HG03571 (cell line): ENCODE measurements around the gene MBLAC1.
A peak's percentile ranks its signal among the peaks of the same experiment; 100 is the strongest.

Experiments
- ATAC-seq: cut with Tn5 transposase; IDR thresholded peaks from one replicate; pipeline ENCODE4 v1.9.1; 2021; ENCODE audit not compliant: unreplicated experiment

The MBLAC1 gene

DNA sequence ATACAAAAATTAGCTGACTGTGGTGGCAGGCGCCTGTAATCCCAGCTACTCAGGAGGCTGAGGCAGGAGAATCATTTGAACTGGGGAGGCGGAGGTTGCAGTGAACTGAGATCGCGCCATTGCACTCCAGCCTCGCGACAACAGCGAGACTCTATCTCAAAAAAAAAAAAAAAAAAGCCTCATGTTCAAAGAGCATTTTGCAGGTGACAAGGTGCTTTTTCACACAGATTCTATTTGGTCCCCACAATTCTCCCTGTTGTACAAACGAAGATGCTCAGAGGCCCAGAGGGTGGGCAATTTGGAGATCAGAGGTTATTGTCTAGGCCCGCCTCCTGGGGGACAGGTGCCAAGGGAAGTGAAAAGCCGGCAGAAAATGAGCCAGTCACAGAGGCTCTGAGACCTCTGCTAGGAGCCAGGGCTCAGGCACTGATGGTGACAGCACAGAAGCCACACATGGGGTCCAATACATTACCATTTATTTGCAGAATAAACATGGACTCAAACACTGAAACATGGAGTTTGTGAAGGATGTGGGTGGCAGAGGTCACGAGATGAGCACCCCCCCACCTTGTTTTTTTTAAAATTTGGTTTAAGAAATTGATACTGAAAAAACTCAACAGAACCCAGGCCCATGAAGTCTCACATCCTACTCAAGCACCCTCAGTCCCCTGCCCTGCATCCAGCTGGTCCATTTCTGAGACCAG is 42.5 kb downstream of the MBLAC1 start:
- ATAC-seq: no peak

DNA sequence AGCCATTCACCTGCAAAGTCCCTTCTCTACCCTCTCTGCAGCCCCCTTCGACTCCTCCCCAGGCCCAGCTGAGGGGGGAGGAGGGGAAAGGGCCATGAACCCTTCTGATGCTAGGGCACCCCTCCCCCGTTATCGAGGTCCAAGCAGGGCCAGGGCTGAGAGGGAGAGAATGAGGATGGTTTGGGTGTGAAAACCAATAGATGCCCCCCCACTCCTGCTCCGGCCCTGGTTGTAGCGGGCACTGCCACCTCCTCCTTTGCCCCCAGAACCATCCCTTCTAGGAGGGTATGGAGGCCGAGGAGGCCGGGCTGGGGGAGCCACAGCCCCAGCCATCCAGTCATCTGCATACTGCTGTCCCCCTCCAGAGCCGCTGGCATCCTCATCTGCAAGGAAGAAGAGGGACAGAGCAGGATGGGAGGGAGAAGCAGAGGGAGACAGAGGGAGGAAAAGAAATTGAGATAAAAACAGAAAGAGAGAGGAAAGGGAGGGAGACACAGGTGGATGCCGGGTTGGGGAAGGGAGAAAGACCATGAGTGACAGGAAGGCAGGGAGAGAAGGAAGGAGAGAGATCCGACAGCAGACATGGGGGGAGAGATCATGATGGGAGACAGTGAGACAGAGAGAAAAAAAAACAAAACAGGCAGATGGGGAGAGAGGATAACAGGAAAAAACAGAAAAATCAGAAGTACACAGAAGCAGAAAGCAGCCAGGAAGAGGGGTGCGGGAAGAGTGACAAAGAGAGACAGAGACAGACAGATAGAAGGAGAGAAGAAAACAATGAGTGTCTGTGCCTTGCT is 43.5 kb downstream of the MBLAC1 start:
- ATAC-seq: no peak

DNA sequence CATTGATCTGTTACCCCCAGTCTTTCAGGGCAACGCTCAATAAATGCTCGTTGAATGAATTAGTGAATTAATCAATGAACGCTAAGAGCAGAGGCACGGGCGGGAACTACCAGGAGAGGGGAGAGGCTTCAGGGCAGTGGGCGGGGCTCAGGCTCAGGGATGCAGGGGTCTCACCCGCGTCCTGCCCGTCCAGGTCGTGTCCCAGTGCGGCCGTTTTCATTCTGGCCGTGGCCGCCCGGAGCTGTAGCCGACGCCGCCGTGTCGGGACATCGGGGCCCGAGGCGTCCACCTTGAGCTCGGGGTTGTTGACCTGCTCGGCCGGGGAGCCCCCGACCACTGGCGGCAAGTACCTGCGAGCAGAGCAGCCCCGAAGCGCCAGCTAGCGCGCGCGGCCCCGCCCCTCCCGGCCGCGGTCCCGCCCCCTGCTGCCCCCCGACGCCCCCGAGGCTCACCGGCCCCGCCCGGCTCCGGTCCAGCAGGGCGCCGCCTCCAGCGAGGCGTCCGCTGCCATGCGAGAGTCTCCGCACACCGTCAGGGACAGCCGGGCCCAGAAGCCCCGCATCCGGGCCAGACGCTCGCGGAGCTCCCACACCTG is 44.4 kb downstream of the MBLAC1 start:
- ATAC-seq: no peak

DNA sequence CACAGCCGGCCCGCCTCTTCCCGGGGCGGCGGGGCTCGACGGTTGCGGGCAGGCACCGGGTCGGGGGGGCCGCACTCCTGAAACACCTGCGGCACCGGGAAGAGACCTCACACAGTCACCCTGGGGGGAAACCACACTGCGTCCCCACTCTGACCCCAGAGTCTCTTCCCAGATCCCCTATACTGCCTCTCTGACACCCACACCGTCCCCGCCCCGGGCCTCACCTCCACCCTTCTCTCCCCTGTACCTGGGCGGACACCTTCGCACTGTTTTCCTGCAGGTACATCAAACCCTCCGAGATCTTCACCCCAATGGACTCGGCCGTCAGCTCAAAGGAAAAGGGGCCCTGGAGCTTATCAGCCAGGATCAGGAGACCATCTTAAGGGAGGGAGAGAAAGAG is 45.1 kb downstream of the MBLAC1 start:
- ATAC-seq: no peak

DNA sequence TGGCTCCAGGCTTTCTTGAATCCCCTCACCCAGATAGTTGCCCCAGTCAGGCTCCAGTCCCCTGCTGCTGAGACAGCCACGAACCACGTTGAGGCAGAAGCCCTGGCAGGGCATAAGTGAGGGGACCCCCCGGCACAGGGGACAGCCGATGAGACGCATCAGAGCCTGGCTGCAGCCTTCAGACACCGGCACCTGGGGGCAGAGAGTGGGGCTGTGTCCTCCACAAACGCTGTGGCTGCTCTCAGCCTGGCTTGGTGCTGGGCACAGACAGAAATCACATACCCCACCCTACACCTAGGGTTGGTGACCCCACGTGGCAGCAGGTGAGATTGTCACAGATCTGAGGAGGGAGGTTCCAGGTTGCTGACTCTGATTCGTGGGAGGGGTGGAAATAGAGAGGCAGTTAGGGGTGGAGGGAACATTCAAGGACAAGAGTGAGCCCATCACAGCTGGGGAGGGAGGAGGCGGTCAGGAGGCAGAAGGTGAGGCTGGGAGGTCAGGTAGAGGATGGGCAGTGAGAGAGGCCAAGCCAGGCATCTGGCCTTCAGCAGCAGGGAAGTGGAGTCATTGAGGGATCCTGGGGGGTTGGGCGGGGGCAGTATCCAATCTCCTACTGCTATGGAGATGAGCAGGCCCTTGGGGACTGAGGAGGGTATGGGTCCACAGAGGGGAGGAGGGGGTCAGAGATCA is 47.2 kb downstream of the MBLAC1 start:
- no peak for ATAC-seq

DNA sequence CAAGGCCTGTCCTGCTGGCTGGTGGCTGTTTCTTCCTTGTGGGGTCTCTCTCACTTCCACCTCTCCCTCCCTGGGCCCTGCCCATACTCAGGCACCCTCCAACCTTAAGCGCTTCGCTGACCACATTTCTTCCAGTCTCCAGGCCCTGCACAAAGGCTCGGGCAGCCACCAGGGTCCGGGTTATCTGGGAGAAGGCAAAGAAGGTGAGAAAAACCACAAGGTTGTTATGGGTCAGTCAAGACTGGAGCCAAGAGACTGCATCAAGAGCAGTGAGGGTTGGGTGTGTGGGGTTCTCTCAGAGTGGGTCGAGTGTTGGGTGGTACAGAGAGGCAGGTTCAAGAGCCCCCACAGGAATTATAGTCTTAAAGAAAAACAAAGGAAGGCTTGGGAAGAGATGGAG is 47.8 kb downstream of the MBLAC1 start:
- no peak for ATAC-seq

DNA sequence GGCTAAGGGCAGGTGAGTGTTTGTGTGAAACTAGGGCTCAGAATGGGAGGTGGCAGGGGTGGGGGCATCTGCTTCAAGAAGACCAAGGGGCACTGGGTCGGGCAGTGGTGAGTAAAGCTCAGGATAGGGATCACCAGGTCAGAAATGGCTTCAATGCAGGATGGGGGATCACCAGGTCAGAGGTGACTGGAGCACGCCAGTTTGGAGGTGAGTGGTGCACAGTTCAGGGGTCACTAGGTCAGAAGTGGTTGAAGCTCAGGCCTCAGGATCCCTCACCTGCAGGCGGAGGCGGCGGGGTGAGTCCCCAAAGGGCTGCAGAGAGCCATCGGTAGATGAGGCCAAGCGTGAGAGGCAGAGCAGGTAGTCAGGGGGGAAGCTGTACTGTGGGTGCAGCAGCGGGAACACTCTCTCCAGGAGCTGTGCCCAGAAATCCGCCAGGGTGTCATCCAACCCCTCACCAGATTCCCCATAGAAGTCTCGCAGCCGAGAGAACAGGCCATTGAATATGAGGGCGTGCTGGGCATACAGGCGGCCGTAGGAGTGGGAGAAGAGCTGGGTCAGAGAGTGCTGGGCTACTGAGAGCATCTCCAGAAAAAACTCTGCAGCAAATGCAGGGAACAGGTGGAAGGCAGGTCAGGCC is 48.6 kb downstream of the MBLAC1 start:
- ATAC-seq: no peak

DNA sequence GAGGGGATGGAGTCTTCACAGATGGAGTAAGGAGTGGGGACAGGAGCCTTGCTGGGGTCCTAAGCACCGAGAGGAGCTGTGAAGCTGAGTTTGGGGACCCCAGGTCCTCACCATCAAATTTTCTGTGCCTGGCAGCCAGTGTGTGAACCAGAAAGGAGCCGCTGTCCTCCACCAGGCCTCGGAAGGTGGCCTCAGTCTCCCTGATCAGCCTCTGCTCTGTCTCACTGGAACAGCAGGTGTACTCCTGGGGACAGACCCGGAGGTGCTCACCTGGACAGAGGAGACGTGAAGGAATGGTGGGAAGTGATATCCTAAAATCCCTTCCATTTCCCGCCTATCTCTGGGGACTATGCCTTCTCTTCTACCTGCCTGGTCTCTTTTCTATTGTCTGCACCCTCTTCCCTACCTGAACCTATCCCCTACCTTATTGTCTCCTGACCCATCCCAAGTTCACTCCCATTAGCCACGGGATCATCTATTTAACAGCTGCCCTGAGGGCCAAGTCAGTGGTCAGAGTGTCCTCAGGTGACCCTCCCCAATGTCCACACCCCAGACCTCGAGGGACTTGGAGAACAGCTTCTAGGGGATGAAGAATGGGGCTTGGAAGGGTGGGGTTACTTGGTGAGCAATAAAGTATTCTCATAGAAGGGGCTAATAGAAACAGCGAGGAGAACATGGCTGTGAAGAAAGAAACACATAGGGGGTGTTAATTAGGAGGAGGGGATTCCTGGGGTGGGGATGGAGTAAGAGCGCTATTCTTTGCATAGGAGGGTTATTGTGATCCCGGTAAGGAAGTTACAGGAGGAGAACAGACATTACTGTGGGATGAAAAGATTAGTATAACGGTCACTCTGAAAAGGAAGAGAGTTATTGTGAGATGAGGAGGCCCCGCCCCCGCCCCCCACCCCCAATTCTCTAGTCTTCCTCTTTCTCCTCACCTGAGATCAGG is 49.6 kb downstream of the MBLAC1 start:
- no peak for ATAC-seq

DNA sequence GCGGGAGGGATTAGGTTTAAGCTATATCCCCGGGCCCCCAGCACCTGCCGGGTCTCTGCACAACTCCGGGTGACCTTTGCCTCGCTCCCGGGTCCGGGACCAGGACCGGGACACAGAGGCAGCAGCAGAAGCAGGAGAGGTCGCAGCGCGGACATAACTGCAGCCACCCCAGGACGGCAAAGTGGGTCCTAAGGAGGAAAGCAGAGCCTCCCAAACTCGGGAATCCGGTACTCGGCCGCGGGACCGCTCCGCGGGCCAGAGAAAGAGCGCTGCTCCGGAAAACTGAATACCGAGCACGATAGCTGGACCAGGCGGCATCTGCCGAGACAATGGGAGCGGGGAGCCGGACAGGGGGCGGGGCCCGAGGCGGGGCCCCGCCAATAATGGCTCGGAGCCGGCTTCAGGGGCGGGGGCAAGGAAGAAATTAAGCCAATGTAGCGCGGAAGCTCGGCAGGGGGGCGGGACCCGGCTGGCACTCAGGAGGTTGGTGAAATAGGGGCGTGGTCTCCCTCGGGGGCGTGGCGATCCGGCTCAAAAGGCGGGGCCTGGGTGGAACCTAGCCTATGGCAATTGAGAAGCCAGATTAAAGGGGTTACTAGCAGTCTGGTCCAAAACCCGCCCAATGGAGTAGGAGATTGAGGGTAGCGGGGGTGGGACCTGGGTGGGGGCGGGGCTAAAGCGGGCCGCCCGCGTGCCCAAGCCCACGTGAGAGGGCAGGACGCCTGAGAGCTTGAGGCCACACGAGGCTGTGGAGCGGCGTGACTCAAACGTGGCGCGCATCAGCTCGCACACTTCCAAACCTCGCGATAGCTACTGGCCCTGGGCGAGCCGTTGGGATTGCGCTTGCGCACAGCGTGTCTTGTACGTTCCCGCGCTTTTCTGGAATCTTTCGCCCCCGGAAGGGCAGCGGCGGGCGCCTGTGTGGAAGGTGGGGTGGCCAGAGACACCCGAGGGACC is 50.6 kb downstream of the MBLAC1 start, which contains the start of the genes GPC2 and STAG3:
Gene GPC2 (minus strand): TSS at position 337 of the 957 bp plus-strand sequence. CDS start 182 bp downstream, at position 155.
Gene STAG3 (plus strand): TSS at position 874 of the 957 bp plus-strand sequence. CDS start 2,639 bp downstream, outside the sequence.
- peak; percentile 81 for ATAC-seq
